Frontal cortex (tissue), 4 donors: ENCODE measurements around the gene SLC6A13. TPM values are rescaled to one million over a fixed set of nuclear protein-coding genes. Genes with fewer than 3 reads are reported as not detected.

Experiments
- DNase-seq, 2 donors: peaks; one replicate each; pipeline ENCODE4 v3.0.0; 2012; ENCODE audit warnings: low spot score in 2 of 2
- FAIRE-seq: peaks from 2 replicates; lab custom pipeline; 2012; peaks lifted over from hg19 to GRCh38; lab: Jason Lieb, UNC
- total RNA-seq: library from RNA; depleted of rRNA; stranded (reverse); fragments of >200 nt; gene quantifications from one replicate; pipeline ENCODE4 v1.2.3, GENCODE V29; 2014
- donor health status: control.
- donor health status: control.
- donor health status: control.

Gene SLC6A13
- total RNA-seq, 1 donor from 2014 or later = 12.2 TPM

GRCh38 chr12:171743-172676, 90.6 kb downstream of the SLC6A13 start:
- no peak for DNase-seq
- no peak for FAIRE-seq

DNA sequence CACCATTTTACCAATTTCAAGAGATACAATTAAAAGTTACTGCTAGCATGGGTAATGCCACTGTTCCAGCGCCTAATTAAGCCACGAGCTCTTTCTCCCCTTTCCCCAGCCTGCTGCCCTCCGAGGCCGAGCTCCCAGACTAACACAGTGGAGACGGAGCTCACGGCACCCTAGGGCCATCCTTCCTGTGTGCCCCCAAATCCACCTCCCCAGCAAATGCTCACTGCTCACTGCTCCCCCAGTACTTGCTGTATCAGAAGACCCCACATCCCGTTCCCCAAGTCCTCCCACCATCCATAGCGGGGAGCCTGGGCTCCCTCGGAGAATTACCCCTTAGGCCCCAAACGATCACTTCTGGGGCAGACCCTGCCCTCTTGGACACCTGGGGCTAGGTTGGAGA, 91.4 kb downstream of the SLC6A13 start:
- FAIRE-seq (no peak), DNase-seq (no peak)

Other genes starting within 250 kb of the SLC6A13 start
- gene IQSEC3, start 196.1 kb downstream of the SLC6A13 start, total RNA-seq = 4.1 TPM
- gene SLC6A12, start 48.7 kb downstream of the SLC6A13 start, total RNA-seq = 6.9 TPM
- 52.2 TPM for gene KDM5A, start 126.5 kb upstream of the SLC6A13 start, total RNA-seq
- gene CCDC77, start 138.8 kb upstream of the SLC6A13 start, total RNA-seq = 30.6 TPM
- 2.4 TPM for gene B4GALNT3, start 197.1 kb upstream of the SLC6A13 start, total RNA-seq